Fibroblast of skin of right biceps (primary cell): ENCODE data around the gene PMEPA1.

Experiments
- DNase-seq: peaks from one replicate; pipeline ENCODE4 v3.0.0-alpha.2; 2013

Gene PMEPA1

GRCh38 chr20:57620999-57621398 is 88.8 kb downstream of the PMEPA1 start:
- DNase-seq = no peak

GRCh38 chr20:57620274-57620990 is 89.4 kb downstream of the PMEPA1 start, which contains the start of gene ZBP1:
Gene ZBP1 (minus strand): TSS chr20:57620426. CDS start chr20:57620295, 131 bp downstream.
- no peak for DNase-seq

GRCh38 chr20:57619051-57619831 is 90.6 kb downstream of the PMEPA1 start:
- DNase-seq = no peak

- DNase-seq = no peak
Measured at GRCh38 chr20:57618764-57619050, 91.1 kb downstream of the PMEPA1 start.

- DNase-seq = no peak
Measured at GRCh38 chr20:57618091-57618763, 91.6 kb downstream of the PMEPA1 start.

- DNase-seq = no peak
Measured at GRCh38 chr20:57617079-57617795, 92.6 kb downstream of the PMEPA1 start.

- no peak for DNase-seq
Measured at GRCh38 chr20:57616143-57616951, 93.5 kb downstream of the PMEPA1 start.

GRCh38 chr20:57615445-57615811 is 94.4 kb downstream of the PMEPA1 start:
- no peak for DNase-seq

DNA sequence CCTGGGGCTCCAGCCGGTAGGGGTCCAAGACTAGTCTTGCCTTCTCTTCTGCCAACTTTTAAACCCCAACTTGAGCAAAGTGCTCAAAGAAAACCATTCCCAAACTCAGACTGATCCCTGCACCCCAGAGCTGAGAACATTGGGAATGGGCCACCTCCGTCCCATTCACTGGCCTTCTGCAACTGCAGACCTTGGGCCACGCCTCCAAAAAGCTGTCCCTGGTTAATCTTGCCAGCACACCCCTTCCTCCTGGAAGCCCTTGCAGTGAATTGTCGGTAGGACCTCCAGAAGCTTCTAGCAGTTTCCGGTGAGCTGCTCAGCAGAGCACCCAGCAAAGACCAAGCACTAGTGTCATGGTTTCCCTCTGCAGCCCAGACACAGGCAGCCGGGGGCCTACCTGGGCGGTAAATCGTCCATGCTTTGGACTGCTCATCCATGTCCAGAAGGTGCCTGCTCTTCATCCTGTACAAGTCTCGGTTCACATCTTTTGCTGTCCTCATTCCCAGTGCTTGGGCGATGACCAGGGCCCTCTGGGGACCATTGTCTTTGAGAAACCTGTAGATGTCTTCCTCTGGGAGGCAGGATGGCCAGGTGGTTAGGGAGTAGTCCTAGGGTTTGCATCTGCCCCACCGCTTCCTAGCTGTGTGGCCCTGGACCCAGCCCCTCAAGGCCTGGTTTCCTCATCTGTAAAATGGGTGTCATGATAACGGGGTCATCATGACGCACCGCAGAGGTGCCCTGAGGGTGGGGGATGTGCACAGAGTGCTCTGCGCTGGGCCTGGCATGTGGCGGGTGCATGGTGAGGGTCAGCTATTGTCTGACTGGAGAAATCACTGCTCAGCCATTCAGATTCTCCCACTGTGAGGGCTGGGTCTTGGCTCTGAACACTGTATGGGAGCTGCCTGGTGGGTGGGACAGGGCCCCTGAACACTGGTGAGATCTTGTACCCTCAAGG is 95.0 kb downstream of the PMEPA1 start:
- DNase-seq = no peak

DNA sequence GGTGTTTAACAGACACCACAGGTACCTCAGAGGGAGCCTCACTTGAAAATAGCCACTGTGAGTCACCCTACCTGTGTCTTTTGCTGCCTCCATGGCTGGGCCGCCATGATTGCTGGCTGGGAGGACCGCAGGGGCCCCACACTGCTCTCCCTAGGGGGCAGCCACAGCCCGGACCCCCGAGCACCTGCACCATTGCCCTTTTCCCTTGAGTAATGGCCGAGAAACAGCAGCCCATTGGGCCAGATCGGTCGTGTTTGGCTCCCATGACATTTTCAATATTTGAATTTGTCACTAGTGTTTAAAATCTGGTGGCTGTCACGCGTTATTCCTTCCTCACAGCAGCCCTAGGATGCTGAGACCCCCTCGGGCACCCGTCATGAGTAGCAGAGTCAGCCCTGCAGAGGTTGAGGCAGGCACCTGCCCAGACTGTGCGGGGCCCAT is 96.3 kb downstream of the PMEPA1 start:
- DNase-seq = no peak

DNA sequence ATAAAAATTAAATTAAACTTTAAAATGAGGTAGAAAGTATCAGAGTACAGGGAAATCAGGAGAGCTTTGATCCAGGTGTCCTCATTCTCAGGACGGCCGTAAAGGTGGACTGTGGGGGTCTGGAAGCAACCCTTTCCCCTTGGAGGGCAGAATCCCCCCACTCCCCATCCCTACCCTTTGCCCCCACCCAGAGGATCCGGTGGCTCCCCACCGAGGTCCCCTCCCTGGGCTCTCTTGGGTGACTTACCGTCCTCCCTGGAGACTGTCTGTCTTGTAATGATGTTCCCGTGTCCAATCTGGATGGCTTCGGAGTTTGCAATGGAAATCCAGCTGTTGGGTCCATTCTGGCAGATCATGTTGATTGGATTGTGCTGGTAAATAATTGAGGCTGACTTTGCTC is 96.9 kb downstream of the PMEPA1 start:
- no peak for DNase-seq

- DNase-seq = no peak
Measured at GRCh38 chr20:57612436-57612835, 97.4 kb downstream of the PMEPA1 start.

- no peak for DNase-seq
Measured at GRCh38 chr20:57611586-57612311, 98.1 kb downstream of the PMEPA1 start.

GRCh38 chr20:57610261-57610952 is 99.4 kb downstream of the PMEPA1 start:
- DNase-seq = no peak

DNA sequence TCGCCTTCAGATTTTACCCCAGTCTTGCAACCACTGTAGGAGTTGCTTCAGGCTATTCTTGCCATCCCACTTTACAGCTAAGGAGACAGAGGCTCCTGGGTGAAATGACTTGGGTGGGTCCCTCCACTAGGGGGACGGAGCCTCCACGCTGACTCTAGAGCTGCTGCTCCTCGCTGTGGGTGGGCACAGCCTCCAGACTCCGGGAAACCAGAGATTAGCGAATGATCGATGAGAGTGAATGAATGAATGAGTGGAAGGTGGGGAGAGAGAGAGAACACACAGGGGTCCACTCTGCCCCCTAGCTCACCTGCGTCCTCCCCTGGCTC is 100.0 kb downstream of the PMEPA1 start:
- no peak for DNase-seq

GRCh38 chr20:57609086-57609841 is 100.6 kb downstream of the PMEPA1 start:
- DNase-seq = no peak

DNA sequence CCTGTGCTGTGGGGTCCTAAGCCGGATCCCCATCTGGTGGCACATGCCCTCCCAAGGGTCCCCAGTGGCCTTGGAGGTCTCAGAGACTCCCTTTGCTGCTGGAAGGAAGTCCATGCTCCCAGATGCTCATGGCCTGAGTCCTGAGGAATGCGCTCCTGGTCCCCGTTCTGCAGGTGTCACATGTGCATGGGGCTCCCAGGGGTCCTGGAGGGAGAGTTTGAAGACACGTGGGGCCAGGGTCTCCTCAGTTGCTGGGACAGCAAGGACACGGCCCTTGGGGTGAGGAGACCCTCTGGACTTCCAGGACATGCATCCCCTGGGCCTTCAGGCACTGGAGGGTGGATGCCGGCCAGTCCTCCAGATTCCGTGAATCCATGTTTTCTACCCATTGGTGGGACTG is 101.3 kb downstream of the PMEPA1 start:
- DNase-seq = no peak

GRCh38 chr20:57605878-57606277 is 103.9 kb downstream of the PMEPA1 start:
- DNase-seq = no peak

- DNase-seq = no peak
Measured at GRCh38 chr20:57605045-57605444, 104.8 kb downstream of the PMEPA1 start.
